ENCODE results near the gene KCNT2.

- TF ChIP-seq SUZ12 (IDR thresholded peaks at IDR 0.05; ENCODE audit: extremely low read depth, insufficient read depth, insufficient read length) (no peak), YY1 (IDR thresholded peaks at IDR 0.05; ENCODE audit: insufficient read depth, insufficient read length) (no peak), ZNF274 (IDR thresholded peaks at IDR 0.05; ENCODE audit: low read depth, low read length) (no peak)
These were observed 220.5 kb downstream of the KCNT2 start for GRCh38 chr1:196387766-196388165.

Data from NT2/D1 (cell line).